HepG2 (cell line): ENCODE data around the gene ZMIZ1. TPM values are rescaled to one million over a fixed set of nuclear protein-coding genes. Genes with fewer than 3 reads are reported as not detected.

Source experiments
- ATAC-seq: fragments of 200-7000 bp; cut with Tn5 transposase; 3 replicates; pipeline ENCODE4 v1.9.1; 2020; ENCODE audit warnings: mild to moderate bottlenecking, moderate library complexity
- BruUV-seq: library from RNA; stranded (reverse); fragments of 400-500 nt; replicated peaks from 2 replicates; lab custom pipeline; 2021; lab: Mats Ljungman, UMichigan
- CTCF ChIA-PET: fragments of 300-600 bp; formaldehyde crosslinking; extraction: SDS; loops from one replicate; lab custom pipeline; 2021; ENCODE audit warnings: low total read pairs, inconsistent platforms, low intra/inter-chr PET ratio; lab: Yijun Ruan, JAX
- POLR2A ChIA-PET: fragments of 350-600 bp; sonication (Branson Sonifier 250); formaldehyde crosslinking; loops from one replicate; lab custom pipeline; 2020; ENCODE audit warnings: antibody characterized with exemption, inconsistent platforms; lab: Yijun Ruan, JAX
- DNase-seq: peaks from one replicate; pipeline ENCODE4 v3.0.0-alpha.2; 2015; ENCODE audit warnings: low spot score
- FAIRE-seq: peaks from 3 replicates; lab custom pipeline; 2011; peaks lifted over from hg19 to GRCh38; lab: Jason Lieb, UNC
- H2AFZ ChIP-seq: one replicate; pipeline ENCODE4 v1.6.1; 2011; ENCODE audit warnings: low read length, inconsistent platforms
- H3K27ac ChIP-seq: fragments of 300-600 bp; 3 replicates; pipeline ENCODE4 v1.8.0; 2011; ENCODE audit warnings: mixed run types, mild to moderate bottlenecking, mixed read lengths, low read length, inconsistent platforms; ENCODE audit not compliant: insufficient read depth; ENCODE audit errors: extremely low read length
- H3K27me3 ChIP-seq, 2 experiments: fragments of 200-600 bp in 1 of 2; 2 replicates in 1 of 2; 3 replicates in 1 of 2; pipeline versions ENCODE4 v1.6.0 to v1.8.0; 2011; ENCODE audit warnings: low read length in 2 of 2, mild to moderate bottlenecking in 2 of 2, moderate library complexity in 2 of 2, inconsistent platforms in 1 of 2; ENCODE audit not compliant: insufficient read depth in 2 of 2, control insufficient read depth in 1 of 2
- H3K36me3 ChIP-seq, 2 experiments: fragments of 200-600 bp in 1 of 2; replicated peaks in 1 of 2; 2 replicates in 1 of 2; 3 replicates in 1 of 2; pipeline versions ENCODE4 v1.5.1 to v1.8.0; 2011; ENCODE audit warnings: low read length in 2 of 2, inconsistent platforms in 1 of 2; ENCODE audit not compliant: insufficient read depth in 2 of 2, control insufficient read depth in 1 of 2
- H3K4me1 ChIP-seq: 2 replicates; pipeline ENCODE4 v1.5.1; 2012; ENCODE audit warnings: low read length, inconsistent platforms; ENCODE audit not compliant: insufficient read depth
- H3K4me2 ChIP-seq: 2 replicates; pipeline ENCODE4 v1.6.0; 2011; ENCODE audit warnings: low read depth, low read length, inconsistent platforms
- H3K4me3 ChIP-seq, 3 experiments: fragments of 200-600 bp in 1 of 3; sonication (generic), shearing (Covaris generic) in 1 of 3; replicated peaks in 1 of 3; 2 replicates each; pipeline ENCODE4 v1.5.1; 2011 to 2016; ENCODE audit warnings: low read length in 3 of 3, inconsistent platforms in 2 of 3, low read depth in 2 of 3, mild to moderate bottlenecking in 2 of 3, control low read depth in 1 of 3, mixed read lengths in 1 of 3; ENCODE audit not compliant: insufficient read depth in 1 of 3
- H3K79me2 ChIP-seq: one replicate; pipeline ENCODE4 v1.6.1; 2011; ENCODE audit warnings: low read length, inconsistent platforms; ENCODE audit not compliant: insufficient read depth
- H3K9ac ChIP-seq: 2 replicates; pipeline ENCODE4 v1.6.0; 2011; ENCODE audit warnings: mild to moderate bottlenecking, low read depth, low read length, inconsistent platforms; ENCODE audit not compliant: insufficient read depth
- H3K9me3 ChIP-seq: 2 replicates; pipeline ENCODE4 v1.5.1; 2012; ENCODE audit warnings: mild to moderate bottlenecking, low read length
- H4K20me1 ChIP-seq: 2 replicates; pipeline ENCODE4 v1.6.0; 2011; ENCODE audit warnings: inconsistent platforms, mild to moderate bottlenecking, low read length, moderate library complexity; ENCODE audit not compliant: insufficient read depth
- ATAD3A ChIP-seq: sonication (generic); formaldehyde crosslinking; IDR thresholded peaks from 2 replicates; pipeline ENCODE4 v1.4.0; 2020; ENCODE audit warnings: missing genetic modification reagents
- BHLHE40 ChIP-seq: IDR thresholded peaks from 2 replicates; pipeline ENCODE4 v1.6.1; 2011; ENCODE audit warnings: low read length, improper control_type of control experiment
- CC2D1A ChIP-seq: sonication (generic); formaldehyde crosslinking; IDR thresholded peaks from 2 replicates; pipeline ENCODE4 v1.8.1; 2023; ENCODE audit warnings: mild to moderate bottlenecking, missing genetic modification reagents
- FOSL2 ChIP-seq: sonication (generic); formaldehyde crosslinking; IDR thresholded peaks from 2 replicates; pipeline ENCODE4 v1.4.0; 2020; ENCODE audit warnings: missing genetic modification reagents
- FOXM1 ChIP-seq: sonication (generic); formaldehyde crosslinking; IDR thresholded peaks from 2 replicates; pipeline ENCODE4 v1.5.0; 2020; ENCODE audit warnings: missing genetic modification reagents
- KMT2A ChIP-seq: sonication (generic); formaldehyde crosslinking; IDR thresholded peaks from 2 replicates; pipeline ENCODE4 v1.4.0; 2020; ENCODE audit warnings: missing genetic modification reagents
- MEF2D ChIP-seq: sonication (generic); formaldehyde crosslinking; IDR thresholded peaks from 2 replicates; pipeline ENCODE4 v1.5.1; 2020; ENCODE audit warnings: mild to moderate bottlenecking, missing genetic modification reagents
- NAIF1 ChIP-seq: sonication (generic); formaldehyde crosslinking; IDR thresholded peaks from 2 replicates; pipeline ENCODE4 v1.5.0; 2020; ENCODE audit warnings: mild to moderate bottlenecking, missing genetic modification reagents, borderline replicate concordance
- NCOA2 ChIP-seq: sonication (generic); formaldehyde crosslinking; IDR thresholded peaks from 2 replicates; pipeline ENCODE4 v1.8.0; 2022; ENCODE audit warnings: inconsistent platforms
- SMAD1 ChIP-seq: sonication (generic); formaldehyde crosslinking; IDR thresholded peaks from 2 replicates; pipeline ENCODE4 v1.4.0; 2020; ENCODE audit warnings: missing genetic modification reagents, low read depth, mild to moderate bottlenecking, borderline replicate concordance
- SUZ12 ChIP-seq: fragments of 150-350 bp; IDR thresholded peaks from 2 replicates; pipeline ENCODE4 v1.6.1; 2014; ENCODE audit warnings: low read depth, low read length
- ZNF784 ChIP-seq: sonication (generic); formaldehyde crosslinking; IDR thresholded peaks from 2 replicates; pipeline ENCODE4 v1.5.1; 2020; ENCODE audit warnings: missing genetic modification reagents, mild to moderate bottlenecking, borderline replicate concordance
- ZSCAN5A ChIP-seq: sonication (generic); formaldehyde crosslinking; IDR thresholded peaks from 2 replicates; pipeline ENCODE4 v1.8.0; 2022; ENCODE audit warnings: mild to moderate bottlenecking, missing genetic modification reagents, borderline replicate concordance
- WGBS: methylation state at CpG from one replicate; pipeline ENCODE4 v1.1.6; 2017; ENCODE audit warnings: low lambda C conversion rate; 5-methylcytosine and 5-hydroxymethylcytosine counted together
- in situ Hi-C: cut with HindIII; loops from 2 replicates; pipeline ENCODE4 v1.10.0; 2017; ENCODE audit warnings: low pct_unique_long_range_greater_than_20kb; ENCODE audit not compliant: extremely low pct_ligation_motif_present
- intact Hi-C: fragments of 100-400 bp; cut with micrococcal nuclease; formaldehyde crosslinking; loops from one replicate; pipeline ENCODE4 v1.10.0; 2022; ENCODE audit not compliant: unreplicated experiment
- polyA plus RNA-seq, 8 experiments: library from polyadenylated mRNA; depleted of rRNA in 3 of 8; stranded (reverse) in 7 of 8; unstranded in 1 of 8; fragments of >200 nt; fragmentation: Illumina TruSeq in 4 of 8; extraction: Trizol in 4 of 8; gene quantifications; 2 replicates each; pipeline versions ENCODE4 v1.2.1 to v1.2.3, GENCODE V29; 2011 to 2016; ENCODE audit warnings: low read depth in 4 of 8, missing spikeins in 1 of 8, mixed read lengths in 1 of 8; ENCODE audit not compliant: insufficient read depth in 1 of 8
- total RNA-seq, 5 experiments: library from RNA; depleted of rRNA; stranded (reverse); fragments of >200 nt; fragmentation: Illumina TruSeq; extraction: Trizol; gene quantifications; 2 replicates each; pipeline ENCODE4 v1.2.3, GENCODE V29; 2016; ENCODE audit warnings: low read depth in 1 of 5

ZMIZ1 gene
- total and polyA plus RNA-seq, 2 of the 13 experiments (the other 11 are each of a cell fraction or from before 2014, with no cell fraction given): 5.3 to 10.2 TPM

GRCh38 chr10:79275431-79275851 is 206.7 kb downstream of the ZMIZ1 start:
- Histone ChIP-seq H3K9me3 (no peaks in the 10 kb centered on the region), H3K9ac (no peak overlapping the region), H3K4me3 (no peak overlapping the region), H3K4me1 (no peaks in the 10 kb centered on the region), H2AFZ (no peak overlapping the region), H3K79me2 (no peaks in the 10 kb centered on the region), H4K20me1 (peaks cover 14% of the 10 kb centered on the region; the same call in 1 of the 2 replicates), H3K27me3 (no peaks in the 10 kb centered on the region), H3K4me2 (no peak overlapping the region), H3K27ac (no peak overlapping the region)
- in situ Hi-C loops (no loop called here), intact Hi-C loops (no loop called here)
- ChIA-PET CTCF (no interaction called here), POLR2A (no interaction called here)
- BruUV-seq: no TSS peak
- 100% methylated on average over 4 of the region's 10 CpGs for WGBS
- FAIRE-seq (no peak), ATAC-seq (no peak), DNase-seq (no peak)
- TF ChIP-seq SMAD1 (CRISPR knock-in tag): no peak
- TF ChIP-seq ZNF784 (CRISPR knock-in tag): no peak
- TF ChIP-seq FOXM1: no peak
- no peak for TF ChIP-seq SUZ12
- TF ChIP-seq KMT2A (CRISPR knock-in tag): no peak
- TF ChIP-seq ZSCAN5A (CRISPR knock-in tag): no peak
- TF ChIP-seq NCOA2 (CRISPR knock-in tag): no peak
- TF ChIP-seq NAIF1 (CRISPR knock-in tag): no peak
- no peak for TF ChIP-seq MEF2D (CRISPR knock-in tag)
- no peak for TF ChIP-seq BHLHE40
- TF ChIP-seq FOSL2 (CRISPR knock-in tag): no peak
- no peak for TF ChIP-seq ATAD3A
- TF ChIP-seq CC2D1A (CRISPR knock-in tag): no peak
- TF ChIP-seq, all 625 proteins: peak for 0
- peaks cover 29 to 67% of the 10 kb centered on the region in 2 experiments; a peak in 4 of 5 replicates for H3K36me3 ChIP-seq
